HG03103 (cell line): ENCODE measurements around the gene HSFY2.
"Not testable (repeated sequence)": the region's sequence is repeated elsewhere in the genome, so short reads cannot be mapped to it uniquely, and the experiment has no call there.

Experiments
- ATAC-seq: cut with Tn5 transposase; IDR thresholded peaks from one replicate; pipeline ENCODE4 v1.9.1; 2021; ENCODE audit warnings: low read depth; ENCODE audit not compliant: unreplicated experiment

HSFY2 gene, protein sequence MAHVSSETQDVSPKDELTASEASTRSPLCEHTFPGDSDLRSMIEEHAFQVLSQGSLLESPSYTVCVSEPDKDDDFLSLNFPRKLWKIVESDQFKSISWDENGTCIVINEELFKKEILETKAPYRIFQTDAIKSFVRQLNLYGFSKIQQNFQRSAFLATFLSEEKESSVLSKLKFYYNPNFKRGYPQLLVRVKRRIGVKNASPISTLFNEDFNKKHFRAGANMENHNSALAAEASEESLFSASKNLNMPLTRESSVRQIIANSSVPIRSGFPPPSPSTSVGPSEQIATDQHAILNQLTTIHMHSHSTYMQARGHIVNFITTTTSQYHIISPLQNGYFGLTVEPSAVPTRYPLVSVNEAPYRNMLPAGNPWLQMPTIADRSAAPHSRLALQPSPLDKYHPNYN

DNA sequence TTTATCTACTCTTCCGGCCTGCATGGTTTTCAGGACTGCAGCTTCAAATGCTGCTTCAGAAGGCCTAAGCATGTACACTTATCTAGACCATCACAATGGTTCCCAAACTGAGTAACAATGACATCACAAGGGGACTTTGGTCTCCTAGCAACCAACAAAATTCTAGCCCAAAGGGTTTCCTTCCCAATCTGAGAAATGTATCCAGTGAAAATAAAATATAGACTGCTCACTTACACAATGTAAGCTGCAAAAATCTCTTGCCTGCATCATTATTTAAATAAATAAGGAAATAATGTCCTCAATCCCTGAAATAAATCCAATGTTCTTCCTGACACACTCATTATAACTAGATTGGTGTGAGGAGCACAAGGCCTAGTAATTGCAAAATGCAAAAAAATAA, at the start of gene HSFY2:
TSS of gene HSFY2 (minus strand) at position 101 of the 400 bp plus-strand sequence. CDS start 117 bp downstream, outside the sequence.
- ATAC-seq = not testable (repeated sequence)

DNA sequence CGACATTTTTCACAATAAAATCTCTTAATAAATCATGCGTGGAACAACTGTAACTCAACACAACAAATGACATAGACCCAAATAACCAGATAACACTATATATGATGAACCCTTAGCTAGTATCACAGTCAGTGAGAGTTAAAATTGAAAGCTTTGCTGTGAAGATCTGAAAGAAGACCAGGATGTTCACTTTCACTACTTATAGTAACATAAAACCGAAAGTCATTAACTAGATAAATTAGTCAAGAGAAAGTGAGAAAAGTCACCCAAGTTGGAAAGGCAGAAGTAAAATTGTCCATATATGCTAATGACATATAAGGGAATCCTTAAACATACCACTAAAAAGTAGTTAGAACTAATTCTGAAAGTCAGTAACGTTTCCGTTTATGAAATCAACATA, 42.2 kb upstream of the HSFY2 start:
- not testable (repeated sequence) for ATAC-seq

DNA sequence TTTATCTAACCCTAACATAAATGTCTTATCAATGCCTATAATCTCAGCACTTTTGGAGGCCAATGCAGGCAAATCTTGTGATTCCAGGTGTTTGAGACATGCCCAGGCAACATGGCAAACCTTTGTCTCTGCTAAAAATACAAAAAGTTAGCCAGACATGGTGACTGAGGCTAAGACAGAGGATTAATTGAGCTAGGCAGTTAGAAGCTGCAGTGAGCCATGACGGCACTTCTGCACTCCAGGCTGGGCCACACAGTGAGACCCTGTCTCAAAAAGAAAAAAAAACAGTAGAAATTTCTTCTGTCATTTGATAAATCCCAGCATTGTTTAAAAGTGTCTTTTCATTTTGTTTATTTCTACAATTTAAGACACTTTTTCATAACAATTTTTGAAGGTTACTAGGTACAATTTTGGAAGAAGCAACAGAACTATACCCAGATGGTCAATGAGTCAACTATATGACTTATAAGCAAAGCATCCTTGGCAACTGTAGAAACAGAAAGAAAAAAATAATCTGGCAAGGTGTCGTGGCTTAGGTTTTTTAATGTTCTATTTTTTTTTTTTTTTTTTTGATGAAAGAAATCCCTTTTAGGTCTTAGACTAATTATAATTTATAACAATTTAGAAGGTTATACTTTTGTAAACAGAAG, 15.3 kb upstream of the HSFY2 start:
- ATAC-seq = not testable (repeated sequence)

DNA sequence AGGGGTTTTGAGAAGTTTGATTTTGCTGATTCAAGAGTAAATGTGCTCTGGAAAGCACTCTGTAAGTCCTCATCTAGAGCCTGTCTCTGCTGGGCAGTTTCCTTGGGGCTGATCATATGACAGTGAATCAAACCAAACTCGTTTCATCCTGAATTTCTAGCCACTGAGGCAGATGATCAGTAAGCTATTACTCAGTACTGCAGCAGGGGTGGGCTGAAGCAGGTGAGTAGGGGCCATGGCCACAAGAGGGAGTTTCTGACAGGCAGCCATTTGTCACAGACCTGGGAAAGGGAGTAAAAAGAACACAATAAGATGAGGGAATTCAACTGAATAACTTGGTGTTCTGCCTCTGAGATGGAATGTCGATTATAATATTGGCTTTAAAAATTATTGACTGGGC, 19.5 kb downstream of the HSFY2 start:
- ATAC-seq = not testable (repeated sequence)

DNA sequence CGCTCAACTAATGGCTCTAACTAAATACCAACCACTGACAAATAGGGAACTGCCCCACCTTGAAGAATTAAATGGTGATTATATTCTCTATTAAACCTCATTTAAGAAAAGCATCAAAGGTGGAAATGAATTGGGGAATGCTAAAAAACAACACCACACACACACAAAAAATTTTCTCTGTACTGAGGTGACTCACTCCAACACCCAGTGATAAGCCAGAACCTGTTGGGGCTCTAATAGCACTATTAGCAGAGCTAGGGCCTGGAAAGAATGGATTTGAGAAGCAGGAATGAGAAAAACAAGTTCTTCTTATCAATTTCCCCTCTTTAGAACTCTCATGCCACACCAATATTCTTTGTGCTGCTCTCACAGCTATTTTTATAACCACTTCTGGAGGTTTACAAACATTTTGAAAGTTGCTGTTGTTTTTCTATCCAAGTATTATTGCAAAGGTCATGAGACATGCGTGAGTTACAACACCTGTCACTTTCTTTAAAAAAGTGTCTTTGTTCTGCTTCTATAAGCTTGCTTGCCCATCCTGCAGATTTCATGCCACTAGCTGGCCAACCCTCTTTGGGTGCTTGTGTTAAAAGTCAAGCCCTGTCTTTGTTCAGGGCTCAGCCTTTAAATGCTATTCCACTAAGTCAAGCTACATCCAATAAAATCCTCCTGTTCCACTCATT, 20.3 kb downstream of the HSFY2 start:
- ATAC-seq = not testable (repeated sequence)

DNA sequence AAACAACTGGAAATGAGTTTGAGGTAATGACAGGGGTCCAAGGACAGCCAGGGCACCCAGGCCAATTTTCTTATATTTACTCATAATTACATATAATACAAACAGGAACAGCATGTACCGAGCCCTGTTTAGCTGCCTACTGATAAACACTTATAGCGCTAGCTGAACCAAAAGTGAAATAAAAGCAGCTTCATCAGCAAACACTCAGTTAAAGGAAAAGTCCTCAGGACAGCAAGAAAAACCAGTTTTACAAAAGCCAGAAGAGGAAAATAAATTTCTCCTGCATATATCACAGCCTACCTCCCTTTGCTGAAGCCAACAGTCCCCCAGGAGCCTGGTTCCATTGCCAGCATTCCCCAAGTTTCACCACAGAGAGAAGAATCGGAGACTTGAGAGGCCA, 49.8 kb downstream of the HSFY2 start:
- not testable (repeated sequence) for ATAC-seq
